Progenitor cell of endocrine pancreas (in vitro differentiated cells): ENCODE results near the gene IL1R2. TPM values are rescaled to one million over a fixed set of nuclear protein-coding genes. Genes with fewer than 3 reads are reported as not detected.
A peak's percentile ranks its signal among the peaks of the same experiment; 100 is the strongest.

Source experiments
- DNase-seq: peaks from one replicate; pipeline ENCODE4 v3.0.0; 2021; ENCODE audit warnings: low spot score; ENCODE audit not compliant: unreplicated experiment
- H3K27ac Mint-ChIP-seq: 2 replicates; pipeline ENCODE4 v1.8.0; 2021; ENCODE audit warnings: mild to moderate bottlenecking, moderate library complexity, mixed read lengths
- H3K27me3 Mint-ChIP-seq: 2 replicates; pipeline ENCODE4 v1.8.0; 2021; ENCODE audit warnings: mixed read lengths
- H3K36me3 Mint-ChIP-seq: 2 replicates; pipeline ENCODE4 v1.8.0; 2022; ENCODE audit warnings: mixed read lengths; ENCODE audit not compliant: insufficient read depth
- H3K4me1 Mint-ChIP-seq: 2 replicates; pipeline ENCODE4 v1.8.0; 2021; ENCODE audit warnings: low read depth, mixed read lengths
- H3K4me3 Mint-ChIP-seq: 2 replicates; pipeline ENCODE4 v1.8.0; 2021; ENCODE audit warnings: low read depth, mild to moderate bottlenecking, moderate library complexity, mixed read lengths
- H3K9me3 Mint-ChIP-seq: 2 replicates; pipeline ENCODE4 v1.8.0; 2021; ENCODE audit warnings: low read depth, mixed read lengths
- CTCF ChIP-seq: fragments of 200-600 bp; sonication (generic); IDR thresholded peaks from one replicate; pipeline ENCODE4 v1.5.0; 2021; ENCODE audit warnings: antibody characterized with exemption, mild to moderate bottlenecking; ENCODE audit not compliant: unreplicated experiment
- total RNA-seq: library from RNA; stranded (reverse); gene quantifications from 2 replicates; pipeline ENCODE4 v1.2.1, GENCODE V29; 2021

The IL1R2 gene
- total RNA-seq, 1 donor from 2014 or later = not detected

GRCh38 chr2:101982495-101983029 lies 9.2 kb upstream of the IL1R2 start:
- no peak for TF ChIP-seq CTCF
- Mint-ChIP-seq H3K9me3 (no peaks in the 10 kb centered on the region), H3K4me3 (no peak overlapping the region), H3K36me3 (no peaks in the 10 kb centered on the region), H3K27ac (no peak overlapping the region), H3K27me3 (no peaks in the 10 kb centered on the region), H3K4me1 (peaks cover 7% of the 10 kb centered on the region)
- DNase-seq = no peak

GRCh38 chr2:101983486-101983885 lies 8.3 kb upstream of the IL1R2 start:
- Mint-ChIP-seq H3K27me3 (peaks cover 3% of the 10 kb centered on the region), H3K4me3 (no peak overlapping the region), H3K36me3 (no peaks in the 10 kb centered on the region), H3K4me1 (peaks cover 7% of the 10 kb centered on the region), H3K9me3 (no peaks in the 10 kb centered on the region), H3K27ac (no peak overlapping the region)
- TF ChIP-seq CTCF = no peak
- DNase-seq = no peak

- Mint-ChIP-seq H3K36me3 (no peaks in the 10 kb centered on the region), H3K4me1 (peaks cover 7% of the 10 kb centered on the region), H3K4me3 (no peak overlapping the region), H3K9me3 (no peaks in the 10 kb centered on the region), H3K27ac (no peak overlapping the region), H3K27me3 (peaks cover 3% of the 10 kb centered on the region)
- peak; percentile 30 for TF ChIP-seq CTCF
- DNase-seq = no peak
Observed at GRCh38 chr2:101983928-101984327, 7.8 kb upstream of the IL1R2 start.

- H3K36me3 Mint-ChIP-seq = no peaks in the 10 kb centered on the region
- no peak overlapping the region for H3K4me3 Mint-ChIP-seq
- peaks cover 3% of the 10 kb centered on the region for H3K27me3 Mint-ChIP-seq
- no peak for DNase-seq
- TF ChIP-seq CTCF = no peak
- H3K9me3 Mint-ChIP-seq = no peaks in the 10 kb centered on the region
- no peak overlapping the region for H3K27ac Mint-ChIP-seq
- H3K4me1 Mint-ChIP-seq = peaks cover 7% of the 10 kb centered on the region
Observed at GRCh38 chr2:101984656-101985055, 7.1 kb upstream of the IL1R2 start.

GRCh38 chr2:101985101-101985792 lies 6.5 kb upstream of the IL1R2 start:
- TF ChIP-seq CTCF = no peak
- Mint-ChIP-seq H3K27ac (no peak overlapping the region), H3K4me1 (peaks cover 7% of the 10 kb centered on the region), H3K9me3 (no peaks in the 10 kb centered on the region), H3K4me3 (no peak overlapping the region), H3K36me3 (no peaks in the 10 kb centered on the region), H3K27me3 (peaks cover 3% of the 10 kb centered on the region)
- DNase-seq = no peak
